Measurements from ENCODE around the gene RBM22.

Gene RBM22

GRCh38 chr5:150660108-150660831 lies 40.6 kb downstream of the RBM22 start:
- no peak for TF ChIP-seq MYC (IDR thresholded peaks at IDR 0.05; ENCODE audit: low read depth, low read length)
- TF ChIP-seq POLR2A (IDR thresholded peaks at IDR 0.05; ENCODE audit: extremely low read depth, insufficient read length), result no peak
- TF ChIP-seq, protein P1, sequence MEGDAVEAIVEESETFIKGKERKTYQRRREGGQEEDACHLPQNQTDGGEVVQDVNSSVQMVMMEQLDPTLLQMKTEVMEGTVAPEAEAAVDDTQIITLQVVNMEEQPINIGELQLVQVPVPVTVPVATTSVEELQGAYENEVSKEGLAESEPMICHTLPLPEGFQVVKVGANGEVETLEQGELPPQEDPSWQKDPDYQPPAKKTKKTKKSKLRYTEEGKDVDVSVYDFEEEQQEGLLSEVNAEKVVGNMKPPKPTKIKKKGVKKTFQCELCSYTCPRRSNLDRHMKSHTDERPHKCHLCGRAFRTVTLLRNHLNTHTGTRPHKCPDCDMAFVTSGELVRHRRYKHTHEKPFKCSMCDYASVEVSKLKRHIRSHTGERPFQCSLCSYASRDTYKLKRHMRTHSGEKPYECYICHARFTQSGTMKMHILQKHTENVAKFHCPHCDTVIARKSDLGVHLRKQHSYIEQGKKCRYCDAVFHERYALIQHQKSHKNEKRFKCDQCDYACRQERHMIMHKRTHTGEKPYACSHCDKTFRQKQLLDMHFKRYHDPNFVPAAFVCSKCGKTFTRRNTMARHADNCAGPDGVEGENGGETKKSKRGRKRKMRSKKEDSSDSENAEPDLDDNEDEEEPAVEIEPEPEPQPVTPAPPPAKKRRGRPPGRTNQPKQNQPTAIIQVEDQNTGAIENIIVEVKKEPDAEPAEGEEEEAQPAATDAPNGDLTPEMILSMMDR (IDR thresholded peaks at IDR 0.05; ENCODE audit: low read depth, low read length), result no peak
- TF ChIP-seq, protein P2, sequence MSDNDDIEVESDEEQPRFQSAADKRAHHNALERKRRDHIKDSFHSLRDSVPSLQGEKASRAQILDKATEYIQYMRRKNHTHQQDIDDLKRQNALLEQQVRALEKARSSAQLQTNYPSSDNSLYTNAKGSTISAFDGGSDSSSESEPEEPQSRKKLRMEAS (IDR thresholded peaks at IDR 0.05; ENCODE audit: low read depth, low read length), result no peak
- DNase-seq (ENCODE audit: low read depth), result no peak
- no peak overlapping the region for H3K4me3 ChIP-seq (ENCODE audit: low read depth, low read length)

- H3K4me3 ChIP-seq (ENCODE audit: low read depth, low read length), result no peak overlapping the region
- TF ChIP-seq, protein P2 (IDR thresholded peaks at IDR 0.05; ENCODE audit: low read depth, low read length), result no peak
- TF ChIP-seq MYC (IDR thresholded peaks at IDR 0.05; ENCODE audit: low read depth, low read length) (no peak), POLR2A (IDR thresholded peaks at IDR 0.05; ENCODE audit: extremely low read depth, insufficient read length) (no peak)
- TF ChIP-seq, protein P1 (IDR thresholded peaks at IDR 0.05; ENCODE audit: low read depth, low read length), result no peak
- DNase-seq (ENCODE audit: low read depth), result no peak
Observed at GRCh38 chr5:150659360-150660107, 41.3 kb downstream of the RBM22 start.

GRCh38 chr5:150658699-150659265 lies 42.1 kb downstream of the RBM22 start:
- no peak for DNase-seq (ENCODE audit: low read depth)
- H3K4me3 ChIP-seq (ENCODE audit: low read depth, low read length), result no peak overlapping the region
- TF ChIP-seq POLR2A (IDR thresholded peaks at IDR 0.05; ENCODE audit: extremely low read depth, insufficient read length) (no peak), MYC (IDR thresholded peaks at IDR 0.05; ENCODE audit: low read depth, low read length) (no peak)
- TF ChIP-seq, protein P2 (IDR thresholded peaks at IDR 0.05; ENCODE audit: low read depth, low read length), result no peak
- TF ChIP-seq, protein P1 (IDR thresholded peaks at IDR 0.05; ENCODE audit: low read depth, low read length), result no peak

GRCh38 chr5:150658121-150658520 lies 42.7 kb downstream of the RBM22 start:
- no peak for DNase-seq (ENCODE audit: low read depth)
- no peak for TF ChIP-seq MYC (IDR thresholded peaks at IDR 0.05; ENCODE audit: low read depth, low read length)
- TF ChIP-seq, protein P2 (IDR thresholded peaks at IDR 0.05; ENCODE audit: low read depth, low read length), result no peak
- TF ChIP-seq, protein P1 (IDR thresholded peaks at IDR 0.05; ENCODE audit: low read depth, low read length), result no peak
- no peak for TF ChIP-seq POLR2A (IDR thresholded peaks at IDR 0.05; ENCODE audit: extremely low read depth, insufficient read length)
- H3K4me3 ChIP-seq (ENCODE audit: low read depth, low read length), result no peak overlapping the region

DNA sequence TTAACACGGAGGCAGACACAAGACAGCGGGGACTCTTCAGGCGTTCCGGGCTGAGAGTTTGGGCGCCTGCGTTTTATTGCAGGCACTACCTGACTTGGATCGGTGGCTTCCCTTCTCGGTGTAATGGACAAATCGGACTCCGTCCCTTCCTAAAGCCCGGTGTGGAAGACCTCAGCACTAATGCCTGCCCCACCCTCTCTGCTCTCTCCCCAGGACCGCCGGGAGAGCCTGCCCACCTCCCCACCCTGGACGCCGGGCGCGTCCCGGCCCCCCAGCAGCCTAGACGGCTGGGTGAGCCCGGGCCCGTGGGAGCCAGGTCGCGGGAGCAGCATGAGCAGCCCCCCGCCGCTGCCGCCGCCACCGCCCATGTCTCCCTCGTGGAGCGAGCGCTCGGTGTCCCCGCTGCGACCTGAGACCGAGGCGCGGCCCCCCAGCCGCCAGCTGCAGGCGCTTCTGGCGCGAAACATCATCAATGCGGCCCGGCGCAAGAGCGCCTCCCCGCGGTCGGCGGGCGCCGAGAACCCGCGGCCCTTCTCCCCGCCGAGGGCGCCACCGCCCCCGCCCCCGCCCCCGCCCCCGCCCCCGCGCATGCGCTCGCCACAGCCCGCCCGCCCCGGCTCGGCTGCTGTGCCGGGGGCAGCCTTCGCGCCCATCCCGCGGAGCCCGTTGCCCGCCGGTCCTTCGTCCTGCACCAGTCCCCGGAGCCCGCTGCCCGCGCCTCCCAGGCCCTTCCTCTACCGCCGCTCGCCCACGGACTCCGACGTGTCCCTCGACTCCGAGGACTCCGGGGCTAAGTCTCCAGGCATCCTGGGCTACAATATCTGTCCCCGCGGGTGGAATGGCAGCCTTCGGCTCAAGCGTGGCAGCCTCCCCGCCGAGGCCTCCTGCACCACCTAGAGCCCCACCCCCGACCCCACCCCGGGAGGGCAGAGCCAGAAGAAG lies 44.4 kb downstream of the RBM22 start:
- TF ChIP-seq POLR2A (IDR thresholded peaks at IDR 0.05; ENCODE audit: extremely low read depth, insufficient read length) (peak; percentile 23), MYC (IDR thresholded peaks at IDR 0.05; ENCODE audit: low read depth, low read length) (0 out of 2 replicates have a peak, but pooled peaks have one; percentile 32)
- TF ChIP-seq, protein P1 (IDR thresholded peaks at IDR 0.05; ENCODE audit: low read depth, low read length), result peak; percentile 32
- TF ChIP-seq, protein P2 (IDR thresholded peaks at IDR 0.05; ENCODE audit: low read depth, low read length), result peak; percentile 44
- peak overlapping the region; percentile 43 for H3K4me3 ChIP-seq (ENCODE audit: low read depth, low read length)
- peak; percentile 83 for DNase-seq (ENCODE audit: low read depth)

All from NB4 (cell line).